Psoas muscle (tissue), 8 donors: ENCODE measurements around the gene DHCR24. TPM values are rescaled to one million over a fixed set of nuclear protein-coding genes. Genes with fewer than 3 reads are reported as not detected.

Experiments used
- ATAC-seq, 4 donors: fragments of 200-7000 bp; cut with Tn5 transposase; one replicate each; pipeline ENCODE4 v1.9.1; 2020; ENCODE audit warnings: moderate library complexity in 3 of 4, mild to moderate bottlenecking in 2 of 4
- DNase-seq, 2 donors: peaks; one replicate each; pipeline ENCODE4 v3.0.0-alpha.2; 2020
- H3K27ac ChIP-seq: fragments of 200-600 bp; one replicate; pipeline ENCODE4 v1.8.0; 2022
- H3K27me3 ChIP-seq, 3 donors: fragments of 200-600 bp in 1 of 3; one replicate each; pipeline versions ENCODE4 v1.6.1 to v1.8.0; 2013 to 2022; ENCODE audit warnings: low read length in 2 of 3, mild to moderate bottlenecking in 2 of 3, moderate library complexity in 1 of 3; ENCODE audit not compliant: insufficient read depth in 3 of 3
- H3K36me3 ChIP-seq, 2 donors: fragments of 200-600 bp in 1 of 2; one replicate each; pipeline versions ENCODE4 v1.6.1 to v1.8.0; 2013 to 2022; ENCODE audit warnings: low read depth in 1 of 2, mild to moderate bottlenecking in 1 of 2, moderate library complexity in 1 of 2; ENCODE audit not compliant: insufficient read depth in 1 of 2
- H3K4me1 ChIP-seq: fragments of 200-600 bp; one replicate; pipeline ENCODE4 v1.8.0; 2022
- H3K4me3 ChIP-seq: fragments of 200-600 bp; one replicate; pipeline ENCODE4 v1.8.0; 2022; ENCODE audit warnings: mild to moderate bottlenecking
- H3K9me3 ChIP-seq: fragments of 200-600 bp; one replicate; pipeline ENCODE4 v1.8.0; 2022
- WGBS, 3 donors: extraction: QIAGEN DNeasy Blood & Tissue Kit; methylation state at CpG; one replicate each; pipeline versions ENCODE4 v1.1.6 to v1.1.7; 2013; 5-methylcytosine and 5-hydroxymethylcytosine counted together
- intact Hi-C, 2 donors: fragments of 100-400 bp; cut with DNase I; formaldehyde crosslinking; loops; one replicate each; pipeline versions ENCODE4 v1.11.0 to v1.14.2; 2022
- polyA plus RNA-seq, 3 donors: library from polyadenylated mRNA; stranded (reverse); fragments of 200-250 nt; gene quantifications; one replicate each; pipeline ENCODE4 v1.2.3, GENCODE V29; 2013
- total RNA-seq, 4 donors: library from RNA; stranded (reverse); fragmentation: NEBNext Ultra II Directional in 2 of 4; extraction: Animal tissue kit (Norgen Biotek cat#: 25700) in 2 of 4; gene quantifications; one replicate each; pipeline versions ENCODE4 v1.2.1 to v1.2.4, GENCODE V29; 2021 to 2023
- TF ChIP-seq, protein P1 (sequence below): fragments of 200-600 bp; IDR thresholded peaks from one replicate; pipeline ENCODE4 v1.8.0; 2022; ENCODE audit warnings: antibody characterized with exemption
- donor health status: healthy with polysubstance abuse.
- donor health status: DM: no; HTN: no; CAD: no; lungs with moderate emphysema.
- donor health status: Bipolar disorder and iron deficiency.
- donor health status: healthy.
- donor health status: DM: yes; HTN: yes; CAD: no.
- donor health status: DM: no; HTN: no; CAD: no.
- donor health status: DM: no; HTN: no; CAD: no.
- donor health status: DM: yes; HTN: yes; CAD: no.

The DHCR24 gene
- total and polyA plus RNA-seq, 7 donors: 8.8 to 215 (median 117) TPM

DNA sequence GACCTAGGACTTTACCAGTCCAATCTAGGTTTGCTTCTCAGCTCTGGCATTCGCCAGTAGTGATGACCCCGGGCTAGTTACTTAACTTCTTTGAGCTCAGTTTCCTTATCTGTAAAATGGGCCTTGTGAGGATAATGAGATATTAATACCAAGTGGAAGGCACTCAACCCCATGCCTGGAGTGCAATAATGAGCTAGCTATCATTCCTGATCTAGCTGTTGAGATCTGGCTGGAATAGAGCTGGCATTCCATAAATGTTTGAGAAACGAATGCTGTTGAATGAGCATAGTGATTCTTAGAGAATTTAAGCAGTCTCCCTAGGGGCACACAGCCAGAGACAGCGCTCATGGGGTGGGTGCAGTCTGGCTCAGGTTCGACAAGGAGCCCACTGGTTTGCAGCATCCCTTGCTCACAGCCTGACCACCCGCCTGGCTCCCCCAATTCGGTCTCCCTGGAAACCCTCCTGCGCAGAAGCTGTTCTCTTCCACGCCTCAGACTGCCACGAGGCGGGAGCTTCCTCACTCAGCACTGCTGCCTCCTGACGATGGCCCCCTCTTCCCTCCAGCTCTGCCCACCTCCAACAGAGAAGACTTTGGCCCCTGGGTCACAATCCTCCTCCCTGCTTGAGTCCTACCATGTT is 32.5 kb downstream of the DHCR24 start:
- WGBS, 3 donors: 92 to 95% (median 93%) methylated on average over 12 of the region's 12 CpGs
- no peak overlapping the region for H3K4me3 ChIP-seq
- H3K27ac ChIP-seq: no peak overlapping the region
- no peak for ATAC-seq
- H3K27me3 ChIP-seq: no peaks in the 10 kb centered on the region
- peaks cover 0 to 65% of the 10 kb centered on the region in 2 donors for H3K36me3 ChIP-seq
- peaks cover 21% of the 10 kb centered on the region for H3K4me1 ChIP-seq
- TF ChIP-seq, protein P1, sequence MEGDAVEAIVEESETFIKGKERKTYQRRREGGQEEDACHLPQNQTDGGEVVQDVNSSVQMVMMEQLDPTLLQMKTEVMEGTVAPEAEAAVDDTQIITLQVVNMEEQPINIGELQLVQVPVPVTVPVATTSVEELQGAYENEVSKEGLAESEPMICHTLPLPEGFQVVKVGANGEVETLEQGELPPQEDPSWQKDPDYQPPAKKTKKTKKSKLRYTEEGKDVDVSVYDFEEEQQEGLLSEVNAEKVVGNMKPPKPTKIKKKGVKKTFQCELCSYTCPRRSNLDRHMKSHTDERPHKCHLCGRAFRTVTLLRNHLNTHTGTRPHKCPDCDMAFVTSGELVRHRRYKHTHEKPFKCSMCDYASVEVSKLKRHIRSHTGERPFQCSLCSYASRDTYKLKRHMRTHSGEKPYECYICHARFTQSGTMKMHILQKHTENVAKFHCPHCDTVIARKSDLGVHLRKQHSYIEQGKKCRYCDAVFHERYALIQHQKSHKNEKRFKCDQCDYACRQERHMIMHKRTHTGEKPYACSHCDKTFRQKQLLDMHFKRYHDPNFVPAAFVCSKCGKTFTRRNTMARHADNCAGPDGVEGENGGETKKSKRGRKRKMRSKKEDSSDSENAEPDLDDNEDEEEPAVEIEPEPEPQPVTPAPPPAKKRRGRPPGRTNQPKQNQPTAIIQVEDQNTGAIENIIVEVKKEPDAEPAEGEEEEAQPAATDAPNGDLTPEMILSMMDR: no peak
- intact Hi-C loops: no loop called here
- no peak for DNase-seq
- no peaks in the 10 kb centered on the region for H3K9me3 ChIP-seq

DNA sequence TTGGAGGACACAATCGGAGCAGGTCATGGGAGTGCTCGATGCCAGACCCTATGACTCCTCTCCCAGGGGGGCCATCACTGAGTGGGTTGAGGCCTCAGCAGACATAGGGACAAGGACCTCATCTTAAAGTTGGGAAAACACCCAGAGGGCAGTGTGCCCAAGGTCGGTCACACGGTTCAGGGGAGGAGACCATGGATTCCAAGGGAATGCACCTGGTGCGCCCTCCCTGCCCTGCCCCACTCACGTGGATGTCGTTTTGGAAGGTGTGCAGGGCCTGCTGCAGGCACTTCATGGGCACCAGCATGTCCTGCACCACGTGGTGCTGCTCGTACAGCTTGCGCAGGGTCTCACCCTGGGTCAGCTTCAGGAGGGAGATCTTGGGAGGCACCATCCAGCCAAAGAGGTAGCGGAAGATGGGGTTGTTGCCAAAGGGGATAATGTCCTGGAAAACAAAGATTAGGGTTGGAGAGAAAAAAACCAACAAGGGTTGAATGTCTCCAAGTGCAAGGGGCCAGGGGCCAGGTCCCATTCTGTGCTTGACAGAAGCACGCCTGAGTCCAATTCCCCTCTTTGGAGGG is 33.1 kb downstream of the DHCR24 start:
- intact Hi-C loops: no loop called here
- WGBS, 3 donors: 93 to 96% (median 95%) methylated on average over 12 of the region's 12 CpGs
- DNase-seq: no peak
- no peak for ATAC-seq
- Histone ChIP-seq H3K9me3 (no peaks in the 10 kb centered on the region), H3K27ac (no peak overlapping the region), H3K4me1 (peaks cover 21% of the 10 kb centered on the region), H3K36me3 (peaks cover 0 to 65% of the 10 kb centered on the region in 2 donors), H3K27me3 (no peaks in the 10 kb centered on the region), H3K4me3 (no peak overlapping the region)
- TF ChIP-seq, protein P1: no peak

DNA sequence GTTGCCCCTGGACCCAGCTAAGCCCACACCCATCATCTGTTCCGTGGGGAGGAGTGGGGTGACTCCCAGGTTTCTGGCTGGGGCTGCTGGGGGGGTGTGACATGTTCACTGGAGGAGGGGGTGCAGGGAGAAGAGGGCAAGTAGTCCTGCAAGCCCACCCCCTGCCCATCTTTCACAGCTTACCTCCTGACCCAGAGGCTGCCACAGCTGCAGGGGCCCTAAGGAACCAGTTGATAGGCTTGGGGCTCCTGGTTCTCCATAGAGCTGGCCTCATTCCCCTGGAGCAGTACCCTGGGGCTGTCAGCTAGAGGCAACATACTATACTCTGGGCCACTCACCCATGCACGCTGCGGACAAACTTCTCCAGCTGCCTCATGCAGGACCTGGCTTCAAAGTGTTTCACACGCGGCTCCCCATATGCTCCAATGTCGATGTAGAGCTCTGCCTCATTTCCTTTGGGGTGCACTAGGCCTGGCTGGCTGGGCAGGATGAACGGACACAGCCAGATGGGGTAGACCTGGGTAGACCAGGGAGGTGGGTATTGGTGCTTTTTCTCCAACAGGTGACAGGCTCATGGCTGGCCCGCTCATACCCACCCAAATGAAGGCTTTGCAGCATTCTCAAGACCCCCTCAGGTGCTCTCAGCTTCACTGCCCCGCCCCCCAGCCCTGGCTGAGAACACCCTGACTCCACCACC is 33.8 kb downstream of the DHCR24 start:
- intact Hi-C loops: no loop called here

DNA sequence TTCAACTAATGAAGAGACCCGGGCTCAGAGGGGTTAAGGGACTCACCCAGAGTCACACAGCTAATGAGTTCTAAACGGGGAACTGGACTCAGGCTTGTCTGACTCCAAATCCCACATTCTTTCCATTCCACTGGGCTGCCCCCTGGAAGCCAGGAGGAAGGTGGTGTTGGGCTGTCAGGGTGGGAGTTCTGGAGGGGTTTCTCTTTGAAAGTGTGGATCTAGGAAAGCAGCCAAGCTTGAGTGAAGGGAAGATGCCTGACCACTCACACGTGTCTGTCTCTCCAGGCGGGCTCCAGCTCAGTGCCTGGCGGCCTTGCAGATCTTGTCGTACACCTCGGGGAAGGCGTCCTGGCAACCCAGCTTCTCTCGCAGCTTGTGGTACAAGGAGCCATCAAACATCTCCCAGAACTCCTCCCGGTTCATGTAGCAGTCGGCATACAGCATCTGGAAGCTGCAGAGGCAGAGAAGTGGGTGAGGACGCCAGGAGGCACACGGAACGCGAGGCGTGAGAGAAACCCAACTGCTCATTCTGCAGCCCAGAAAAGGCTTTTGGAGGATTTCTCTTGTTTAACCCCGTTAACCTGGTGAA is 35.0 kb downstream of the DHCR24 start:
- H3K9me3 ChIP-seq: no peaks in the 10 kb centered on the region
- no peak overlapping the region for H3K4me3 ChIP-seq
- peaks cover 0 to 73% of the 10 kb centered on the region in 2 donors for H3K36me3 ChIP-seq
- no peaks in the 10 kb centered on the region for H3K27me3 ChIP-seq
- WGBS, 3 donors: 86 to 87% (median 86%) methylated on average over 17 of the region's 17 CpGs
- ATAC-seq (no peak), DNase-seq (no peak)
- TF ChIP-seq, protein P1: no peak
- H3K4me1 ChIP-seq: peaks cover 7% of the 10 kb centered on the region
- H3K27ac ChIP-seq: no peak overlapping the region
- intact Hi-C loops: no loop called here

More for the DNA sequence above, 33.8 kb downstream of the DHCR24 start:
- no peaks in the 10 kb centered on the region for H3K27me3 ChIP-seq
- no peak overlapping the region for H3K27ac ChIP-seq
- TF ChIP-seq, protein P1: no peak
- H3K4me1 ChIP-seq: peaks cover 18% of the 10 kb centered on the region
- WGBS, 3 donors: 91 to 97% (median 94%) methylated on average over 9 of the region's 9 CpGs
- DNase-seq (no peak), ATAC-seq (no peak)
- H3K9me3 ChIP-seq: no peaks in the 10 kb centered on the region
- no peak overlapping the region for H3K4me3 ChIP-seq
- H3K36me3 ChIP-seq: peaks cover 0 to 70% of the 10 kb centered on the region in 2 donors
